Forelimb muscle (tissue), 1 donor: ENCODE data around the gene CLTCL1. TPM values are rescaled to one million over a fixed set of nuclear protein-coding genes. Genes with fewer than 3 reads are reported as not detected.
A peak's percentile ranks its signal among the peaks of the same experiment; 100 is the strongest.

Experiments used
- DNase-seq: peaks from one replicate; pipeline ENCODE4 v3.0.0-alpha.2; 2013; ENCODE audit warnings: low read depth
- polyA plus RNA-seq: library from polyadenylated mRNA; unstranded; fragments of 120-200 nt; gene quantifications from one replicate; pipeline ENCODE4 v1.2.1, GENCODE V29; 2013; ENCODE audit not compliant: insufficient read length

CLTCL1 gene
- polyA plus RNA-seq, 1 donor, result 29.9 TPM

GRCh38 chr22:19196841-19197612 is 94.5 kb downstream of the CLTCL1 start:
- no peak for DNase-seq

- no peak for DNase-seq
Measured at GRCh38 chr22:19195796-19196731, 95.5 kb downstream of the CLTCL1 start.

GRCh38 chr22:19194766-19195536 is 96.6 kb downstream of the CLTCL1 start:
- DNase-seq, result no peak

- no peak for DNase-seq
Measured at GRCh38 chr22:19193879-19194278, 97.6 kb downstream of the CLTCL1 start.

GRCh38 chr22:19187716-19188563 is 103.6 kb downstream of the CLTCL1 start:
- no peak for DNase-seq

GRCh38 chr22:19184276-19184997 is 107.1 kb downstream of the CLTCL1 start:
- no peak for DNase-seq

- DNase-seq, result no peak
Measured at GRCh38 chr22:19183216-19183615, 108.3 kb downstream of the CLTCL1 start.

- DNase-seq, result no peak
Measured at GRCh38 chr22:19182472-19183157, 108.9 kb downstream of the CLTCL1 start.

- DNase-seq, result no peak
Measured at GRCh38 chr22:19181786-19182471, 109.6 kb downstream of the CLTCL1 start.

- DNase-seq, result no peak
Measured at GRCh38 chr22:19180740-19181410, 110.6 kb downstream of the CLTCL1 start.

GRCh38 chr22:19180234-19180633 is 111.3 kb downstream of the CLTCL1 start:
- no peak for DNase-seq

- DNase-seq, result peak; percentile 40
Measured at GRCh38 chr22:19179497-19180048, 111.9 kb downstream of the CLTCL1 start.

GRCh38 chr22:19178657-19179496 is 112.6 kb downstream of the CLTCL1 start, which contains the start of gene SLC25A1:
TSS of gene SLC25A1 (minus strand) at chr22:19178736. CDS start at chr22:19178673, 63 bp downstream.
- peak; percentile 39 for DNase-seq

- no peak for DNase-seq
Measured at GRCh38 chr22:19178065-19178656, 113.4 kb downstream of the CLTCL1 start.

GRCh38 chr22:19177164-19178064 is 114.1 kb downstream of the CLTCL1 start:
- no peak for DNase-seq

- DNase-seq, result no peak
Measured at GRCh38 chr22:19176732-19177131, 114.8 kb downstream of the CLTCL1 start.
